Tibial nerve (tissue), 4 donors: ENCODE measurements around the gene TTC16. TPM values are rescaled to one million over a fixed set of nuclear protein-coding genes. Genes with fewer than 3 reads are reported as not detected.

ENCODE experiments used
- DNase-seq, 2 donors: peaks; one replicate each; pipeline ENCODE4 v3.0.0-alpha.2; 2019; ENCODE audit warnings: low spot score in 2 of 2
- H3K27ac ChIP-seq, 4 donors: fragments of 200-600 bp; sonication (generic) in 3 of 4; one replicate each; pipeline ENCODE4 v1.5.1; 2017 to 2019; ENCODE audit warnings: mild to moderate bottlenecking in 1 of 4
- H3K27me3 ChIP-seq, 2 donors: fragments of 200-600 bp; sonication (generic) in 1 of 2; one replicate each; pipeline versions ENCODE4 v1.5.1 to v1.6.0; 2017 to 2019
- H3K36me3 ChIP-seq, 3 donors: fragments of 200-600 bp; sonication (generic); one replicate each; pipeline ENCODE4 v1.5.1; 2018 to 2019
- H3K4me1 ChIP-seq, 4 donors: fragments of 200-600 bp; sonication (generic) in 3 of 4; one replicate each; pipeline ENCODE4 v1.5.1; 2017 to 2019
- H3K4me3 ChIP-seq, 4 donors: fragments of 200-600 bp; sonication (generic) in 3 of 4; one replicate each; pipeline ENCODE4 v1.5.1; 2017 to 2019; ENCODE audit warnings: mild to moderate bottlenecking in 1 of 4, moderate library complexity in 1 of 4
- H3K9me3 ChIP-seq, 4 donors: fragments of 200-600 bp; sonication (generic) in 3 of 4; one replicate each; pipeline ENCODE4 v1.5.1; 2017 to 2019
- EP300 ChIP-seq, 2 donors: sonication (generic); formaldehyde crosslinking; IDR thresholded peaks; one replicate each; pipeline ENCODE4 v1.6.1; 2017; ENCODE audit warnings: antibody characterized with exemption in 2 of 2, mild to moderate bottlenecking in 1 of 2
- POLR2A ChIP-seq, 2 donors: fragments of 450-650 bp; IDR thresholded peaks; one replicate each; pipeline ENCODE4 v1.6.1; 2017; ENCODE audit warnings: antibody characterized with exemption in 2 of 2, mild to moderate bottlenecking in 2 of 2, moderate library complexity in 2 of 2
- WGBS, 2 donors: methylation state at CpG; one replicate each; pipeline ENCODE4 v1.1.5; 2018; 5-methylcytosine and 5-hydroxymethylcytosine counted together
- total RNA-seq, 4 donors: library from RNA; depleted of rRNA; stranded (reverse); fragments of >200 nt; gene quantifications; one replicate each; pipeline ENCODE4 v1.1.0, GENCODE V29; 2016
- TF ChIP-seq, protein P1 (sequence below), 5 experiments: fragments of 200-600 bp in 3 of 5; fragments of 450-650 bp in 2 of 5; sonication (generic) in 3 of 5; IDR thresholded peaks; one replicate each; pipeline ENCODE4 v1.5.1; 2016 to 2019; ENCODE audit warnings: antibody characterized with exemption in 5 of 5, mild to moderate bottlenecking in 3 of 5, moderate library complexity in 2 of 5

TTC16 gene
- total RNA-seq, 4 donors from 2014 or later: 0.30 TPM; not detected in 3

DNA sequence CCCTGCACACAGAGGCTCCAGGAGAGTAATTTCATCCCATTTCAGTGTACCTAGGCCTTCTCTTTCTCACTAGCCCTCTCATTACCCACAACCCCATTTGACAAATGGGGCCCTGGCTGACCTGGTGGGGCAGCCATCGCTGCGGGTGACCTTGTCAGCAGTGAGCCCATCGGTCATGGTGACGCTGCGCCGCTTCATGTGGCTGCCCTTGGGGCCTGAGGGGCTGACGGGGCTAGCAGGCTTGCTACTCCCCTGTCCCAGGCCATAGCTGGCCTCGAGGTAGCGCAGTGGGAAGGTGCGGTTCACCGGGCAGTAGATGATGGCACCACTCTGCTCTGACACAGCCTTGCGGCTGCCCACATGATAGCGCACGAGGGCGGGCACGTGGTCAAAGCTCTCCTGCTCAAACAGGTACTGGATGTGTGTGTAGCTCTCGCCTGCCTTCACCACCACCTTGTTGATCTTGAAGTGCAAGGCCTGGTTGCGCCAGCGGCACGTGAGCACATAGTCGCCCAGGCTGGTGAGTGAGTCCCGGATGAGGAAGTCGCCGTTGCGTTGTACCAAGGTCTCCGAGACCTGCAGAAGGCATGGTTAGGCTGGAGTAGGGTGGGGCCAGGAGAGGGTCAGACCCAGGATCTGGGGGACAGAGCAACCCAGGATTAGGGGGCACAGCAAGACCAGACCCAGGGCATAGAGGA, 33.4 kb downstream of the TTC16 start:
- DNase-seq: no peak
- TF ChIP-seq, protein P1, sequence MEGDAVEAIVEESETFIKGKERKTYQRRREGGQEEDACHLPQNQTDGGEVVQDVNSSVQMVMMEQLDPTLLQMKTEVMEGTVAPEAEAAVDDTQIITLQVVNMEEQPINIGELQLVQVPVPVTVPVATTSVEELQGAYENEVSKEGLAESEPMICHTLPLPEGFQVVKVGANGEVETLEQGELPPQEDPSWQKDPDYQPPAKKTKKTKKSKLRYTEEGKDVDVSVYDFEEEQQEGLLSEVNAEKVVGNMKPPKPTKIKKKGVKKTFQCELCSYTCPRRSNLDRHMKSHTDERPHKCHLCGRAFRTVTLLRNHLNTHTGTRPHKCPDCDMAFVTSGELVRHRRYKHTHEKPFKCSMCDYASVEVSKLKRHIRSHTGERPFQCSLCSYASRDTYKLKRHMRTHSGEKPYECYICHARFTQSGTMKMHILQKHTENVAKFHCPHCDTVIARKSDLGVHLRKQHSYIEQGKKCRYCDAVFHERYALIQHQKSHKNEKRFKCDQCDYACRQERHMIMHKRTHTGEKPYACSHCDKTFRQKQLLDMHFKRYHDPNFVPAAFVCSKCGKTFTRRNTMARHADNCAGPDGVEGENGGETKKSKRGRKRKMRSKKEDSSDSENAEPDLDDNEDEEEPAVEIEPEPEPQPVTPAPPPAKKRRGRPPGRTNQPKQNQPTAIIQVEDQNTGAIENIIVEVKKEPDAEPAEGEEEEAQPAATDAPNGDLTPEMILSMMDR (IDR thresholded peaks at IDR 0.05): no peak
- TF ChIP-seq EP300 (IDR thresholded peaks at IDR 0.05): no peak
- no peak for TF ChIP-seq POLR2A (IDR thresholded peaks at IDR 0.05)
- H3K36me3 ChIP-seq: peaks cover 0 to 39% (median 0%) of the 10 kb centered on the region in 3 donors
- no peak overlapping the region for H3K4me3 ChIP-seq
- H3K4me1 ChIP-seq: peaks cover 0 to 3% (median 0%) of the 10 kb centered on the region in 4 donors
- no peaks in the 10 kb centered on the region for H3K9me3 ChIP-seq
- WGBS, 2 donors: 90 to 95% methylated on average over 15 to 21 of the region's 26 CpGs
- H3K27ac ChIP-seq: no peak overlapping the region
- peaks cover 0 to 9% of the 10 kb centered on the region in 2 donors for H3K27me3 ChIP-seq

DNA sequence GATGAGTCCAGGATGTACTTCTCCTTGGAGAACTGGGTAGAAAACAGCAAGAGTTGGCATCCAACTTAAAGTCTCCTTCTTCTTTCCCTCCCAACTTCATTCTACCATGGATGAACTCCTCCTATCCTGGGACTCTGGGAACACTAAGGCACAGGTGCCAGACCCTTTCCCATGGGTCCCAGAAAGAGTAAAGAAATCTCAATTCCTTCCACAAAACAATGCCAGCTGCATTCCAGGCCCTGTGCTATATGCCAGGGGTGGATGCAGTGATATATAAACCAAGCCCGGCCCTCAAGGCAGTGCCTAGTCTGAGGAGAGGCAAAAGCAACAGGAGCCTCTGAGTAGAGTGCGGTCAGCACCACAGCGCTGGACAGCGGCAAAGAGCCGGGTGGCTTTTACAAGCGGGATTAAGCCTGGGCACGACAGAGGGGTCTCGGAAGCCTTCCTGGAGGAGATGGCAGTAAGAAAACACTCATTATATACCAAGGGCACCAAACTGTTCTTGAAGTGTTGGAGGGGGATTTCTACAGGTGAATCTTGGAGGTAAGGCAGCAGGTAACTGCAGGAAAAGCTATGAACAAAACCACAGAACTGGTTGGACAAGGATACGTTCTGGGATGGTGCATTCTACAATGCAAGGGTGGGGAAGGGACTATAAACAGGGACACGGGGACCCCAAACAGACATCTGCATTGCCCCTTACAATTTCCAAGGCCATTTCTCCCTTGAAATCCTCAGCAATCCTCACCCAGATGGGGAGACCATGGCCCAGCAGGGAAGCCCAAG, 35.6 kb downstream of the TTC16 start:
- TF ChIP-seq EP300 (IDR thresholded peaks at IDR 0.05) (no peak), POLR2A (IDR thresholded peaks at IDR 0.05) (no peak)
- TF ChIP-seq, protein P1 (IDR thresholded peaks at IDR 0.05): no peak
- H3K27ac ChIP-seq: no peak overlapping the region
- H3K36me3 ChIP-seq: peaks cover 0 to 34% (median 0%) of the 10 kb centered on the region in 3 donors
- WGBS, 2 donors: 43 to 45% methylated on average over 10 of the region's 10 CpGs
- peaks cover 0 to 28% of the 10 kb centered on the region in 2 donors for H3K27me3 ChIP-seq
- H3K4me3 ChIP-seq: no peak overlapping the region
- no peaks in the 10 kb centered on the region for H3K9me3 ChIP-seq
- no peak for DNase-seq
- peaks cover 0 to 17% (median 0%) of the 10 kb centered on the region in 4 donors for H3K4me1 ChIP-seq

DNA sequence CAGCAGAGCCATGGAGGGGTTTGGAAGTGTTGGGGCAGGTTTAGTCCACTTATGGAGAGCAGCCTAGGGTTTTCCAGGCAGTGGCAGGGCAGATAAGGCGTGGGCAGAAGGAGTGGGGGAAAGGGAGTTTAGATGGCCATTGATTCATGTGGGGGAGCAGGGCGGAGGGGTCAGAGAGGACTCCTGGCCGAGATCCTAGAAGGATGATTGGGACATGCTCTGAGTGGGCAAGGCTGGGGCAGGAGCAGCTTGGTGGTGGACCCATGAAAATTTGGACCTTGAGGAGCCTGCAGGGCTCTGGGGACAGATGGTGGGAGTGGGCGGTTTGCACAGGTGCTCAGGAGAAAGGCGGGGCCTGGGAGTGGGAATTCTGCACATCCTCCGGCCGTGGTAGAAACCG, 37.3 kb downstream of the TTC16 start:
- no peak overlapping the region for H3K27ac ChIP-seq
- H3K4me1 ChIP-seq: peaks cover 0 to 17% (median 0%) of the 10 kb centered on the region in 4 donors
- peaks cover 0 to 30% (median 0%) of the 10 kb centered on the region in 3 donors for H3K36me3 ChIP-seq
- TF ChIP-seq EP300 (IDR thresholded peaks at IDR 0.05): no peak
- TF ChIP-seq POLR2A (IDR thresholded peaks at IDR 0.05): no peak
- TF ChIP-seq, protein P1 (IDR thresholded peaks at IDR 0.05): no peak
- 71 to 77% methylated on average over 7 to 8 of the region's 8 CpGs for WGBS, 2 donors
- peaks cover 0 to 38% of the 10 kb centered on the region in 2 donors for H3K27me3 ChIP-seq
- no peak for DNase-seq
- H3K4me3 ChIP-seq: no peak overlapping the region
- no peaks in the 10 kb centered on the region for H3K9me3 ChIP-seq

DNA sequence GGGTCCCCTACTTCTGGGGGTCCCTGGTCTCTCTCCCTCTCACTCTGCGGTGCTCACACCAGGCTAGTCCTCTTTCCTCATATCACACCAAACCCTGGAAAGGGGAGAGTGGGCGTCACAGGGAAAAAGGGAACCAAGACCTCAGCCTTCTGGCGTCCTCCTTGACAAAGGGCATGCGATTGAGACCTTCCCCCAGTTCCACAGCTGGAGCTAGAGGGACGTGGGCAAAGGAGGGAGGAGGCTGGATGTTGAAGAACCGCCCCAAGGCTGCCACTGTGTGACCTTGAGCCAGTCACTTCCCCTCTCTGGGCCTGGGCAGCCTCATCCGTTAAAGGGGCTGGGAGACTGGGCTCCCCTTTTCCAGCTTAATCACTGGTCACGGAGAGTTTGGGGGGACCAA, 37.7 kb downstream of the TTC16 start:
- Histone ChIP-seq H3K36me3 (peaks cover 0 to 25% (median 0%) of the 10 kb centered on the region in 3 donors), H3K4me3 (no peak overlapping the region), H3K9me3 (no peaks in the 10 kb centered on the region), H3K27me3 (peaks cover 0 to 42% of the 10 kb centered on the region in 2 donors), H3K4me1 (peaks cover 0 to 17% (median 0%) of the 10 kb centered on the region in 4 donors), H3K27ac (no peak overlapping the region)
- DNase-seq: no peak
- 76% methylated on average over 8 of the region's 8 CpGs for WGBS, 2 donors
- TF ChIP-seq EP300 (IDR thresholded peaks at IDR 0.05): no peak
- no peak for TF ChIP-seq POLR2A (IDR thresholded peaks at IDR 0.05)
- TF ChIP-seq, protein P1 (IDR thresholded peaks at IDR 0.05): no peak
